HPDE6-E6E7 (cell line): Measurements from ENCODE around the gene KNTC1.
"Not testable (repeated sequence)": the region's sequence is repeated elsewhere in the genome, so short reads cannot be mapped to it uniquely, and the experiment has no call there.

Source experiments
- DNase-seq: peaks from one replicate; pipeline ENCODE4 v3.0.0; 2011; ENCODE audit warnings: missing footprints; ENCODE audit errors: extremely low spot score

KNTC1 gene

GRCh38 chr12:122508163-122508562 is 18.9 kb upstream of the KNTC1 start:
- no peak for DNase-seq

DNA sequence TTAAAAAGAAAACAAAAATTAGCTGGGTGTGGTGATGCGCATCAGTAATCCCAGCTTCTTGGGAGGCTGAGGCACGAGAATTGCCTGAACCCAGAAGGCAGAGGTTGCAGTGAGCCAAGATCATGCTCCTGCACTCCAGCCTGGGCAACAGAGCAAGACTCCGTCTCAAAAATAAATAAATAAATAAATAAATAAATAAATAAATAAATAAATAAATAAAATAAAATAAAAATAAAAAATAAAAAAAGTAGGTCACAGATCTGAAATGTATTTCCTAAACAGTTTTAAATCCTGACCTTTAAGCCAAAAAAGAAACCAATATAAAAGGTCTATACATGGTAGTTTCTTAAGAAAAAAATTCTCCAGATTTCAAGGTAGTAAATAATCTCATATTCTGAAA is 14.0 kb upstream of the KNTC1 start:
- DNase-seq, result not testable (repeated sequence)

DNA sequence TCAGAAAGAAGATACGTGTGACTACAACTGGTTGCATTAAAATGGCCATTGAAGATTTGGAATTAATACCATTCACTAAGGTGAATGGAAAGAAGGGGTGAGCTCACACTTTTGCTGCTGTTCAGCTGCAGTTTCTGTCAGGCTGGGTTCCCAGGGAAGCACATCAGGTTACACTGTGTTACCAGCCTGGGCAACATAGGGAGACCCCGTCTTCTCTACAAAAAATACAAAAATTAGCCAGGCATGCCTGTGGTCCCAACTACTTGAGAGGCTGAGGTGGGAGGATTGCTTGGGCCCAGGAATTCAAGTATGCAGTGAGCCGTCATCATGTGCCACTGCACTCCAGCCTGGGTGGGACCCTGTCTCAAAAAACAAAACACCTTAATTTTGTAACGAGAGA is 13.4 kb upstream of the KNTC1 start:
- no peak for DNase-seq

DNA sequence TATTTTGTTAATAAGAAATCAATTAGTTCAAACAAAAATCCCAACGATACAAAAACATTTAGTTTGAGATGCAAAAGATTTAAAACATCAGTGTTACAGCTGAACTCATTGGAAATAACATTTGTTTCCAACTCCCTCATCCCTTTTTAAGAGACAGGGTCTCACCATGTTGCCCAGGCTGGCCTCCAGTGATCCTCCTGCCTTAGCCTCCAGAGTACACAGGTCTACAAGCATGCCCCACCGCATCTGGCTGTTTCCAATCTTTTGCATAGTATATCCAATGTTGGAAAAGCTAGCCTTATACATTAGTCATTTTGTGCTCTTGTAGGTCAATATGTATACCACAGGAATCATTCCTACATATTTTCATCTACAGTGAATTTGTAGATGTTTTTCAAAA is 11.8 kb upstream of the KNTC1 start:
- DNase-seq, result no peak

DNA sequence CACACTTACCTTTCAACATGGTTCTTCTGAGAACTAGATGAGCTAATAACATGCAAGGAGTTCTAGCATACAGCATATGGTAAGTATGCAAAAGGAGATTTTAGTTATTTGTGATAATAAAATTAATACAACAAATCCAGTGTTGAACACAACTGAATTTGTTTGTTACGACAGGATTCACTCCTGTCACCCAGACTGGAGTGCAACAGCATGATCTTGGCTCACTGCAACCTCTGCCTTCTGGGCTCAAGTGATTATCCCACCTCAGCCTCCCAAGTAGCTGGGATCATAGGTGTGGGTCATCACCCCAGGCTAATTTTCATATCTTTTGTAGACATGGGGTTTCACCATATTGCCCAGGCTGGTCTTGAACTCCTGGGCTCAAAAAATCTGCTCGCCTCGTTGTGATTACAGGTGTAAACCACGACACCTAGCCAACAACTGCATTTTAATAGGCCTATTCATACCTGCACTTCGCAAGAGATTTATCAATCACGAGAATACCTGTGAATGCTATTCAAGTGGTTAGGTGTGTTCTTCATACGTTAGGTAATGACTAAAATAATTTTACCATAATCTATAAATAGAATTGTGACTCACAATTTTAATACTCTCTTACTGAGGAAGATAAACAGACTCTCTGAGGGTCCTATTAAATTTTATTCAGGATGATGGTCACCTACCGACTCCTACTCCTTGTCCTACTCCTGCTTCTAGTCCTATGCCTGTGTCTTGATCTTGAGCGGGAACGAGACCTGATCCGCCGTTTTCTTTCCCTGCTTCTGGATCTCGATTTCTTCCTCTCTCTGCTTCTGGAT is 10.3 kb upstream of the KNTC1 start:
- no peak for DNase-seq

GRCh38 chr12:122517877-122518276 is 9.2 kb upstream of the KNTC1 start:
- no peak for DNase-seq

DNA sequence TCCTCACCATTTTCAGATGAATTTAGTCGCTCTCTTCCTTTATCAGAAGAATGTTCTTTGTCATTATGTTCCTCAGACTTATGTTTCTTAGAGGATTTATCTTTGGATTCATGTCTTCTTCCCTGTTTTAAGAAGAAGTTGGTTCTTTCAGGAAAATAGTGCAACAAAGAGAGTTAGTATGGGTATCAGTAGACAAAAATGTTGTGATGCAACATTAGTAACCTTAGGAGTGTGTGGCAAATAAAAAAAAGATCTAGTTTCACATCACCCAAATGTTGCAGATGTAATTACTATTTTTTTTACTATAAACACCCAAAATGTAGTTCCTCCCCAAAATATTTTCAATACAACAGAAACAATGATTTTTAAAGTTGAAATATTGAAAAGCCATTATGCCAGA is 8.1 kb upstream of the KNTC1 start:
- no peak for DNase-seq

DNA sequence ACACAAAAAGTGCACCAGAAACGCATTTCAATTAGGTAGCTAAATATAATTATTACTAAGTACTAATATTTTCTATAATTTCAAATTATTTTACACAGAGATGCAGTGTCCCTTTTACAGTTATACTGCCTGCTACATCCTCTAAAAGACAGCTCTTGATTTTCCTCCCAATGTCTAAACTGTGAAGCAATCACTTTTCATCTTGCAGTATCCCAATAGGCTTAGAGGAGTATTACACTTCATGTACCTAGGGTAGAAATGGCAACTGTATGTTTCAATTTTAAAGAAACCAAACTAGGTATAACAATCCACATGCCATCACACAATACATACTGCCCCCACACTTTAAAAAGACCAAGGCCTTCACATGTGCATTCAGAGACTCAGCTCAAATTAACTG is 7.6 kb upstream of the KNTC1 start:
- no peak for DNase-seq

DNA sequence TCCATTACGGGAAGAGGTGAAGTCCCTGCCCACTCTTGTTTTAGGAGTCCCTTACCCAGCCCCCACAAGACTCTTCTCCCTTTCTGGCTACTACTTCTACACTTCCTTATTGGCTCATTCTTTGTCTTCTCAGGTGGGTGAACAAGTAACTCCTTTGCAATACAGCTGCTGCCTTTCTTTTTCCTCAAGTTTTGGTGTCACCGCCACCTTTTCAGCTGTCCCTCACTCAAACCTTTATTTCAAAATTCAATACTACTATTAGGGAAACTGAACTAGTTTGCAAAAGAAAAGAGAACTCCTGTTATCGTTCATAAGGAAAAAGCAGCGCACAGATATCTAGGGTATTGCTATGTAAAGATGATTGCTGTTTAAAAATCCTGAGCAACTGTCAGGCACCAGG is 6.4 kb upstream of the KNTC1 start:
- no peak for DNase-seq

GRCh38 chr12:122523280-122523679 is 3.8 kb upstream of the KNTC1 start:
- no peak for DNase-seq

- DNase-seq, result no peak
These were observed 3.0 kb upstream of the KNTC1 start for GRCh38 chr12:122523846-122524718.

GRCh38 chr12:122527478-122527944 is 462 bp downstream of the KNTC1 start:
- peak; percentile 19 for DNase-seq

DNA sequence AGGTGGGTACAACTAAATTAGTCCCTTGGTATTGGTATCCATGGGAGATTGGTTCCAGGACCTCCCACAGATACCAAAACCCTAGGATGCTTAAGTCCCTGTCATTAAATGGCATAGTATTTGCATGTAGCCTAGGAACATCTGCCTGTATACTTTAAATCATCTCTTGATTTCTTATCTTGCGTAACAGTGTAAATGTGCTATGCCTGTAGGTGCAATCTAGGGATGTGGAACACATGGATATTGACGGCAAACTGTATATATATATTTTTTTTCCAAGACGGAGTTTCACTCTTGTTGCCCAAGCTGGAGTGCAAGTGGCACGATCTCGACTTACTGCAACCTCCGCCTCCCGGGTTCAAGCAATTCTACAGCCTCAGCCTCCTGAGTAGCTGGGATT is 1.5 kb downstream of the KNTC1 start:
- no peak for DNase-seq

DNA sequence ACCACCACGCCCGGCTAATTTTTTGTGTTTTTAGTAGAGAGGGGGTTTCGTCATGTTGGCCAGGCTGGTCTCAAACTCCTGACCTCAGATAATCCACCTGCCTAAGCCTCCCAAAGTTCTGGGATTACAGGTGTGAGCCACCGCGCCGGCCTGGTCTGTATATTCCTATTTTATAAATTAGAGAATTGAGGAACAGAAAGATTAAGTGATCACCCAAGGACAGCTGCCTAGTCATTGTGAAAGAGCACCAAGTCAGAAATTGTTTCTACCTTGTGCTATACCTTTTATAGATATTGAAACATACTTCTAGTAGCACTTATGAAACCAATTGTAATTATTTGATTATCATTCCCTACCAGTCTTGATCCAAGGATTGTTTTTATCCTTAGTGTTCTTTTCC is 1.9 kb downstream of the KNTC1 start:
- DNase-seq, result no peak

GRCh38 chr12:122533856-122534255 is 6.8 kb downstream of the KNTC1 start:
- no peak for DNase-seq

DNA sequence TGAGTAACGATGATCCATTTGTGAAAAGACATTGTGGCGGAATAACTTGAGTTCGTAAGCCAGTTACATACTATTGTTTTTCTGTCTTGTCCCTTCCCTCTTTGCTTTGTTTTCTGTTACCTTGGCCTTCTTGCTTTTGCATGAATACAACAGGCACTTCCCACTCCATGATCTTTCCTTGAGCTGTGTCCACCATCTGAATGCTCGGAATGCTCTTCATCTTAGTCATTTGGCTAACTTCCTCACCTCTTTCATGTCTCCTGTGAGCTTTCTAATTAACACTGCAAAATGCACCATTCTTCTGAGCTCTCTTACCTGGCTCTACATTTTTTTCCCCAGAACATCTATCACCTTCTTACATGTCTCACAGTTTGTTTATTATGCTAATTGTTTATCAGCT is 10.0 kb downstream of the KNTC1 start:
- no peak for DNase-seq

GRCh38 chr12:122538496-122538895 is 11.4 kb downstream of the KNTC1 start:
- DNase-seq, result no peak

- no peak for DNase-seq
These were observed 17.5 kb downstream of the KNTC1 start for GRCh38 chr12:122544537-122544936.

- DNase-seq, result no peak
These were observed 18.8 kb downstream of the KNTC1 start for GRCh38 chr12:122545855-122546254.

DNA sequence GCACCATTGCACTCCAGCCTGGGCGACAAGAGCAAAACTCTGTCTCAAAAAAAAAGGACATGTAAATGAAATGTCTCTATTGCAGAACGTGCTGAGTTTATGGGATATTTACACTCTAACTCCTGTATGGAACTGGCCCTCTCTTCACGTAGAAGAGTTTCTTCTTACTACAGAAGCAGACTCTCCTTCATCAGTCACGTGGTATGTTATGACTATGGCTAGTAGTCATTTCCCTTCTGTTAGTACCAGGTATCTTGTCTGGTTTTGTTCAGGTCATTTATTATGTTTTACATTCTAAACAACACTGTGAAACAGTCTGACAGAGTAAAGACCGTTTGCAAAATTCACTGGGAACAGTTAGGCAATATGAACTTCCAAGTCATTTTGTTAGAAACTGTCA is 20.3 kb downstream of the KNTC1 start:
- no peak for DNase-seq

GRCh38 chr12:122558745-122559641 is 31.9 kb downstream of the KNTC1 start:
- no peak for DNase-seq

DNA sequence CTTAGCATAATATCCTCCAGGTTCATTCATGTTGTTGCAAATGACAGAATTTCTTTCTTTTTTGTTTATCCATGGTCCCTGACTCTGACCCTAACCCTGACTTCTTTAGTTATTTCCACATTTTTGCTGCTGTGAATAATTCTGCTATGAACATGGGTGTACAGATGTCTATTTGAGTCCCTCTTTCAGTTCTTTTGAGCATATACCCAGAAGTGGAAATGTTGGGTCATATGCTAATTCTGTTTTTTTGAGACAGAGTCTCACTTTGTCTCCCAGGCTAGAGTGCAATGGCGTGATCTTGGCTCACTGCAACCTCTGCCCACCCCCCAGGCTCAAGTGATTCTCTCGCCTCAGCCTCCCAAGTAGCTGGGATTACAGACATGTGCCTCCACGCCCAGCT is 33.1 kb downstream of the KNTC1 start:
- no peak for DNase-seq
